Measurements from ENCODE around the gene IGFL3.
"Not testable (repeated sequence)": the region's sequence is repeated elsewhere in the genome, so short reads cannot be mapped to it uniquely, and the experiment has no call there.

- TF ChIP-seq CTCF (IDR thresholded peaks at IDR 0.05; ENCODE audit: low read depth, low read length, poor library complexity, severe bottlenecking); EZH2phosphoT487 (IDR thresholded peaks at IDR 0.05; ENCODE audit: borderline replicate concordance, low read length): not testable (repeated sequence)
Observed at GRCh38 chr19:46161642-46162257, 37.3 kb upstream of the IGFL3 start.
